Left renal pelvis (tissue), 4 donors: ENCODE data around the gene MYPOP. TPM values are rescaled to one million over a fixed set of nuclear protein-coding genes. Genes with fewer than 3 reads are reported as not detected.
A peak's percentile ranks its signal among the peaks of the same experiment; 100 is the strongest.
"Not testable (repeated sequence)": the region's sequence is repeated elsewhere in the genome, so short reads cannot be mapped to it uniquely, and the experiment has no call there.

ENCODE experiments used
- DNase-seq, 4 donors: peaks; one replicate each; pipeline ENCODE4 v3.0.0-alpha.2; 2013; ENCODE audit warnings: low read depth in 4 of 4, low spot score in 3 of 4
- polyA plus RNA-seq, 4 donors: library from polyadenylated mRNA; unstranded; fragments of 120-200 nt; gene quantifications; one replicate each; pipeline ENCODE4 v1.2.1, GENCODE V29; 2013; ENCODE audit not compliant: insufficient read length in 4 of 4

MYPOP gene
- polyA plus RNA-seq, 4 donors = 3.5 to 7.6 (median 4.3) TPM

DNA sequence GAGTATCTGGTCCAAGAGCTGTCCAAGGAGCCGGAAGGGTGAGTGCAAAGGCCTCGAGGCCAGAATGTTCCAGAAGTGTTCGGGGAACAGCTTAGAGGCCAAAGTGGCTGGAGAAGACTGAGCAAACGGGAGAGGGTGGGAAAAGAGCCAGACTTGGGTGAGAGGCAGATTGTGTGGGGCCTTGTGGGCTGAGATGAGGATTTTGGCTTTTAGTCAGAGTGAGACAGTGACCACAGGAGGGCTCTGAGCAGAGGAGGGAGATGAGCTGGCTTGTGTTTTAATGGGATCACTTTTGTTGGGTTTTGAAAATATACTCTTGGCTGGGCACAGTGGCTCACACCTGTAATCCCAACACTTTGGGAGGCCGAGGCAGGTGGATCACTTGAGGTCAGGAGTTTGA lies 6.5 kb upstream of the MYPOP start:
- no peak for DNase-seq

DNA sequence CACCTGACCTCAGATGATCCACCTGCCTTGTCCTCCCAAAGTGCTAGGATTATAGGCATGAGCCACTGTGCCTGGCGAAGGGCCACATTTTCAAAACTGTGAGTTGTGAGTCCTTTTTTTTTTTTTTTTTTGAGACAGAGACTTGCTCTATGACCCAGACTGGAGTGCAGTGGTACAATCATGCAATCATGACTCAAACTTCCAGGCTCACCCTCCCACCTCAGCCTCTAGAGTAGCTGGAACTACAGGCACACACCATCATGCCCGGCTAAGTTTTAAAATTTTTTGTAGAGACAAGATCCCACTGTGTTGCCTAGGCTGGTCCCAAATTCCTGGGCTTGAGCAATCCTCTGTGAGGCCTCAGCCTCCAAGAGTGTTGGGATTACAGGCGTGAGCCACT lies 3.8 kb upstream of the MYPOP start:
- DNase-seq = no peak

DNA sequence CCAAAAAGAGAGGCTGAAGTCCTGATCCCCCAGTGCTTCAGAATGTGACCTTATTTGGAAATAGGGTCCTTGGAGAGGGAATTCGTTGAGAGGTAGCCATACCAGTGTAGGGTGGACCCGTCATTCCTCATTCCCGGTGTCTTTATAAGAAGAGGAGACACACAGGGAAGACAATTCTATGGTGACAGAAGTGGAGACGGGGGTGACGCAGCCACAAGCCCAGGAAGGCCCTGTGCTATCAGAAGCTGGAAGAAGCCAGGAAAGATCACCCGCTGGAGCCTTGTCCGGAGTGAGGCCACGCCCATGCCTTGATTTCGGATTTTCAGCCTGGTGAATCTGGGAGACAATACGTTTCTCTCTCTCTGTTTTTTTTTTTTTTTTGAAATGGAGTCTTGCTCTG lies 2.6 kb upstream of the MYPOP start:
- no peak for DNase-seq

DNA sequence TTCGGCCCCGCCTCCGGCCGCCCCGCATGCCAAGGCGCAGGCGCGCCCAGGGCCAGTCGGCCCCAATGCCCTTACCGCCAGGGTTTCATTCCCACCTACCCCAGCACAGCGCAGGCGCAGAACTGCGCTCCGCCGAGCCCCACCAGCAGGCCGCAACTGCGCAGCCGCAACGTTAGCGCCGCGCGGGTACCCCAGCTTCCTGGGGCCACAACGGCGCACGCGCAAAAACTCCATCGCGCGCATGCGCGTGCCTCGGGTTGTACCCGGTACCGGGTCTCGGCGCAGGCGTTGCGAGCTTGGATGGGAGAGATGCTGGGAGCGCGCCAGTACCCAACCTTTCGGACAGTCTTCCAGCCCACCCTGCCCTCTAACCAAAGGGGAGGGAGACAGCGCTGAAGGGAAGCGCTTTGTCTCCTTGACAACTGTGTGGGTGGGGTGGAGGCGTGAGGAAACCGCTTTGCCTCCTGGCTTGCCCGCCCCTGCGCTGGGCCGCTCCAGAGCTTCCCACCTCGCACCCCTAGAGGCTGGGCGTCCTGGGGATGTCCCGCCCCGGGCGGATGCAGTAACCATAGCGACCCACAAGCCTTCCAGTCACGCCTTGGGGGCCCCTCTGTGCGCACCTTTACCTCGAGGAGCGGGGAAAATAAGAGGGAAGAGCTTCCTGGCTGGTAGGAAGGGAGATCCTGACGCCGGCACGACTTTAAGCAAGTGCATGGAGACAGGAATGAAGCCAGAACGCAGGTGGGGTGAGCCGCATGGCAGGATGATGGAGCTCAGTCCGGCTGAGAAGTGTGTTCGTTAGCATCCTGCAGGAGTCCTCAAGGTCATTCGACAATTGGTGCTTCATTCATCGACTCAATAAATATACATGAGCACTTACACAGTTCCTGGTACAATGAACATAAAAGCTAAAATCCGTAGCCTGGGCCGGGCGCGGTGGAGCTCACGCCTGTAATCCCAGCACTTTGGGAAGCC lies 525 bp upstream of the MYPOP start:
- DNase-seq = peak; percentile 95 to 99 (median 96)

DNA sequence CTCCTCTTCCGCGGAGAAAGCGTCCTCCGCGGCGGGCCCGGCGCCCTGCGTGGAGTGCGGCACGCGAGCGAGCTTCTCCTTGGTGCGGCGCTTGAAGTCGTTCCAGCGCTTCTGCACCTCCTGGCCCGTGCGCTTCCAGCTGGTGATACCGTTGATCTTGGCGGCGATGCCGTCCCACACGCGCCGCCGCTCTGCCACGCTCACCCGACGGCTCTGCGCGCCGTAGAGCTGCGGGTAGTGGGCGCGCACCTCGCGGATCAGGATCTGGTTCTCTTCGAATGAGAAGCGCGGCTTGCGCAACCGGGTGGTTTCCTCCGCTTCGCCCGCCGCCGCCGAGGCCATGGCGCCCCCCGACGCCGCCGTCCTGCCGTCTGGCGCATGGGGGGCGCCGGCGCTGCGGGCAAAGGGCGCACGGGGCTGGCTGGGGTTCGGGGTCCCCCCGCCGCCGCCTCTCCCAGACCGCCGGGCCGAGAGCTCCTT lies 941 bp downstream of the MYPOP start:
- no peak for DNase-seq

- DNase-seq = no peak
These were observed 1.5 kb downstream of the MYPOP start for GRCh38 chr19:45900738-45901431.

- DNase-seq = no peak
These were observed 2.4 kb downstream of the MYPOP start for GRCh38 chr19:45899919-45900589.

DNA sequence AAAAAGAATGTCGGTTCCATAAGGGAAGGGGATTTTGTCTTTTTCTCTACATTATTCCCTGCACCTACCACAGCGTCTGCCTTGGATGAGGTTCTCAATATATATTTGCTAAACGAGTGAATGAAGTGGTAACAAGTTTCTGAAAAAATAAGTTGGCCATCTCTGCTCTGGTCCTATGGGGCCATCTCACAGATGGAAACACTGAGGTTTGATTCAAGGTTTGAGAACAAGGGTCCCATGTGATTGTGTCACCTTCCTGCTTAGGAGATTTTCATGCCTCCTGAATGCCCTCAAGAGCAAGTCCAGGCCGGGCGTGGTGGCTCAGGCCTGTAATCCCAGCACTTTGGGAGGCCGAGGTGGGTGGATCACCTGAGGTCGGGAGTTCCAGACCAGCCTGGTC lies 3.2 kb downstream of the MYPOP start:
- DNase-seq = no peak

- no peak for DNase-seq
These were observed 5.1 kb downstream of the MYPOP start for GRCh38 chr19:45897261-45897812.

GRCh38 chr19:45895983-45896599 lies 6.3 kb downstream of the MYPOP start:
- not testable (repeated sequence) for DNase-seq

DNA sequence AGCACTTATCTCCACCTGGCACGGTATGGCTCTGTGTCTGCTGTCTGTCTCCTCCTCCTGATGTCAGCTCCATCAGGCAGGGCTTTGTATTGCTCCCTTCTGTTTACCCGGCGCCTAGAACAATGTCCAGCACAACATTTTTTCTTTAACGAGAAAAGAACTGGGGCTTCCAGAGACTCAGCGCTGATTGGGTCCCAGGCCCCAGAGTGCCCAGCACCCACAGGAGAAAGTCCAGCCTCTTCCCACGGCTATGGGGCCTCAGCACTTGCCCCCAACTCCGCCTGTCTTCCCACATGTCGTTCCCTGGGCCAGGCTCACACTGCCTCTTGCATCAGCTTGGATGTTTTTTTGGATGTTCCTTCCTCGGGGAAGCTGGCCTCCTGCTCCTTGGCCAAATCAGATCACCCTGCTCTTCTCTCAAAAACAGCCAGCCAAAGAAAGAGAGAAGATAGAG lies 6.9 kb downstream of the MYPOP start:
- no peak for DNase-seq

GRCh38 chr19:45890877-45891276 lies 11.5 kb downstream of the MYPOP start:
- DNase-seq = no peak

DNA sequence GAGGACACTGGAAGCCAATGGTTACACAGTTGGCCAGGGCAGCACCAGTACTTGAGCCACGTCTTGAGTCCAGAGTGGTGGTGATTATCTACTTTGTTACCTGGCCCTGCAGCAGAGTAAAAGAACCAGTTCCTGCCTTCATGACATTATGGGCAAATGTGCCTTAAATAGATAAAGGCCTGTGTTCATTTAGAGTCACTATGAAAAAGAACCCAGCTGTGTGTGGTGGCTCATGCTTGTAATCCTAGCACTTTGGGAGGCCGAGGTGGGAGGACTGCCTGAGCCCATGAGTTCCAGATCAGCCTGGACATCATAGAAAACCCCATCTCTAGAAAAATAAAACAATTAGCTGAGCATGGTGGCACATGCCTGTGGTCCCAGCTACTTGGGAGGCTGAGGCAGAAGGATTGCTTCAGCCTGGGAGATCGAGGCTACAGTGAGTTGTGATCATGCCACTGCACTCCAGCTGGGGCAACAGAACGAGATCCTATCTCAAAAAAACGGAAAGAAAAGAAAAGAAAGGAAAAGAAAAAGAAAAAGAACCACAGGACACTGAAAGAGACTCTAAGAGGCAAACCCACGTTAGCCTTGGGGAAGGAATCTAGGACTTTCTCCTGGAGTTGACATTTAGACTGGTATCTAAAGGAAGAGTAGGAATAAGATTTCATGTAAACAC lies 13.1 kb downstream of the MYPOP start:
- DNase-seq = no peak

GRCh38 chr19:45887200-45887710 lies 15.2 kb downstream of the MYPOP start:
- DNase-seq = no peak

GRCh38 chr19:45886427-45887199 lies 15.8 kb downstream of the MYPOP start:
- DNase-seq = peak in 3 of 4 donors; percentile 85 to 92 (median 91)

- DNase-seq = peak in 2 of 4 donors; percentile 84 to 88
These were observed 16.6 kb downstream of the MYPOP start, which contains the start of gene IRF2BP1 for GRCh38 chr19:45885556-45886426. IRF2BP1 (minus strand) TSS chr19:45886141; CDS start chr19:45885774, 367 bp downstream.
